ENCODE measurements around the gene MRPL24. TPM values are rescaled to one million over a fixed set of nuclear protein-coding genes. Genes with fewer than 3 reads are reported as not detected.
A peak's percentile ranks its signal among the peaks of the same experiment; 100 is the strongest.

The MRPL24 gene
- total and polyA plus RNA-seq, 9 of the 15 experiments (the other 6 are each of a cell fraction or from before 2014, with no cell fraction given): 74.3 to 267 (median 113) TPM

DNA sequence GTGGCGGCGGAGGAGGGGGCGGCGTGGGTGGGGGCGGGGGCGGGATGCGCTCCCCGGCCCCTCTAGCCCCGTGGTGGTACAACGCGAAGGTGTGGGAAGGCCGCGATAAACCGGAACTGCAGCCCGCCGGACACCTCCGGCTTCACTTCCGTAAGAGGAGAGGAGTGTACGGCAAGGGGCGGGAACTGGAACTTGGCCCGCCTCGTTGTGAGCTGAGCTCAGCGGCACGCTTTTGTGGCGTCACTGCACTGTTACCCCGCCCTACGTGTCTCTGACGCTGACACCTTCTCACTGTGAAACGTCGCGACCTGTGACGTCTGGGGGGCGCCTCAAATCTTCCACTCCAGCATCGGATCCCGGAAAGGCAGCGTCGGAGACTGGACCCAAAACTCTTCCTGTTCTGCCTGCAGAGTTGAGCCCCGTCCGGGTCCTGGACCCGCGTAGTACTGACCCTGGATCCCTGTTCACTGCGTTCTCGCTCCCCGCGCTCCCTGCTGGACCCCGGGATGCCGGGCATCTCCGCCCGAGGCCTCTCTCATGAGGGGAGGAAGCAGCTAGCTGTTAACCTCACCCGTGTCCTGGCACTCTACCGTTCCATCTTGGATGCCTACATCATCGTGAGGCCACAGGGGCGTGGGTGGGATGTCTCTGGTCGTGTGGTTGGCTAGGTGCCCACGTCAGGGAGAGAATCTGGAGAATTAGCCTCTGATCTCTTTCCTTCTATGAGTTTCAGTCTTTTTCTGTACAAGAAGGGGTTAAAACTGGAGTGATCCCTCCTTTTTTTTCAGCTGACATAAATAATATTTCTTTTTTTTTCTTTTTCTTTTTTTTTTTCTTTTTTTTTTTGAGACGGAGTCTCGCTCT is 12.1 kb downstream of the MRPL24 start, which contains the start of gene ISG20L2 (continued):
- TF ChIP-seq, protein P1, sequence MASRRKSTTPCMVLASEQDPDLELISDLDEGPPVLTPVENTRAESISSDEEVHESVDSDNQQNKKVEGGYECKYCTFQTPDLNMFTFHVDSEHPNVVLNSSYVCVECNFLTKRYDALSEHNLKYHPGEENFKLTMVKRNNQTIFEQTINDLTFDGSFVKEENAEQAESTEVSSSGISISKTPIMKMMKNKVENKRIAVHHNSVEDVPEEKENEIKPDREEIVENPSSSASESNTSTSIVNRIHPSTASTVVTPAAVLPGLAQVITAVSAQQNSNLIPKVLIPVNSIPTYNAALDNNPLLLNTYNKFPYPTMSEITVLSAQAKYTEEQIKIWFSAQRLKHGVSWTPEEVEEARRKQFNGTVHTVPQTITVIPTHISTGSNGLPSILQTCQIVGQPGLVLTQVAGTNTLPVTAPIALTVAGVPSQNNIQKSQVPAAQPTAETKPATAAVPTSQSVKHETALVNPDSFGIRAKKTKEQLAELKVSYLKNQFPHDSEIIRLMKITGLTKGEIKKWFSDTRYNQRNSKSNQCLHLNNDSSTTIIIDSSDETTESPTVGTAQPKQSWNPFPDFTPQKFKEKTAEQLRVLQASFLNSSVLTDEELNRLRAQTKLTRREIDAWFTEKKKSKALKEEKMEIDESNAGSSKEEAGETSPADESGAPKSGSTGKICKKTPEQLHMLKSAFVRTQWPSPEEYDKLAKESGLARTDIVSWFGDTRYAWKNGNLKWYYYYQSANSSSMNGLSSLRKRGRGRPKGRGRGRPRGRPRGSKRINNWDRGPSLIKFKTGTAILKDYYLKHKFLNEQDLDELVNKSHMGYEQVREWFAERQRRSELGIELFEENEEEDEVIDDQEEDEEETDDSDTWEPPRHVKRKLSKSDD (conservative IDR thresholded peaks at IDR 0.05; ENCODE audit: low read length): no peak
- TF ChIP-seq TAF15 (IDR thresholded peaks at IDR 0.05; ENCODE audit: low read depth, low read length) (no peak), KHSRP (IDR thresholded peaks at IDR 0.05) (peak; percentile 97), CHD1 (IDR thresholded peaks at IDR 0.05; ENCODE audit: low read length) (peak; percentile 55), SRF (CRISPR knock-in tag; IDR thresholded peaks at IDR 0.05) (peak in 1 of 2 experiments; percentile 78; a peak in 2 of 4 replicates), NR2C1 (IDR thresholded peaks at IDR 0.05) (no peak; the same call in none of the 2 replicates), NR2C1 (tag; IDR thresholded peaks at IDR 0.05) (peak; percentile 18; the same call in 1 of the 2 replicates), CEBPG (CRISPR knock-in tag; IDR thresholded peaks at IDR 0.05) (no peak), CEBPG (tag; conservative IDR thresholded peaks at IDR 0.05 in 1 of 2, IDR thresholded peaks at IDR 0.05 in 1 of 2) (no peak), SAFB2 (IDR thresholded peaks at IDR 0.05; ENCODE audit: borderline replicate concordance, low read depth, low read length, severe bottlenecking) (no peak), PHF21A (IDR thresholded peaks at IDR 0.05; ENCODE audit: borderline replicate concordance, low read depth) (no peak), TRIM24 (IDR thresholded peaks at IDR 0.05) (no peak), MYBL2 (IDR thresholded peaks at IDR 0.05; ENCODE audit: low read depth) (no peak), MYBL2 (CRISPR knock-in tag; IDR thresholded peaks at IDR 0.05; ENCODE audit: borderline replicate concordance) (no peak), ZKSCAN1 (IDR thresholded peaks at IDR 0.05; ENCODE audit: low read depth, low read length) (0 out of 2 replicates have a peak, but pooled peaks have one; percentile 29), RBM39 (optimal IDR thresholded peaks at IDR 0.05; ENCODE audit: low read depth, low read length) (no peak), MCM7 (IDR thresholded peaks at IDR 0.05) (no peak), NEUROD1 (IDR thresholded peaks at IDR 0.05; ENCODE audit: borderline replicate concordance, low read depth, low read length, partially characterized antibody) (peak; percentile 37), CBX5 (IDR thresholded peaks at IDR 0.05; ENCODE audit: borderline replicate concordance, low read depth) (no peak), HNRNPUL1 (IDR thresholded peaks at IDR 0.05; ENCODE audit: low read length) (no peak), FOXK1 (CRISPR knock-in tag; IDR thresholded peaks at IDR 0.05; ENCODE audit: borderline replicate concordance) (no peak), ZNF354B (CRISPR knock-in tag; IDR thresholded peaks at IDR 0.05) (no peak), HEY1 (CRISPR knock-in tag; IDR thresholded peaks at IDR 0.05; ENCODE audit: borderline replicate concordance) (no peak)
- TF ChIP-seq, protein P2, sequence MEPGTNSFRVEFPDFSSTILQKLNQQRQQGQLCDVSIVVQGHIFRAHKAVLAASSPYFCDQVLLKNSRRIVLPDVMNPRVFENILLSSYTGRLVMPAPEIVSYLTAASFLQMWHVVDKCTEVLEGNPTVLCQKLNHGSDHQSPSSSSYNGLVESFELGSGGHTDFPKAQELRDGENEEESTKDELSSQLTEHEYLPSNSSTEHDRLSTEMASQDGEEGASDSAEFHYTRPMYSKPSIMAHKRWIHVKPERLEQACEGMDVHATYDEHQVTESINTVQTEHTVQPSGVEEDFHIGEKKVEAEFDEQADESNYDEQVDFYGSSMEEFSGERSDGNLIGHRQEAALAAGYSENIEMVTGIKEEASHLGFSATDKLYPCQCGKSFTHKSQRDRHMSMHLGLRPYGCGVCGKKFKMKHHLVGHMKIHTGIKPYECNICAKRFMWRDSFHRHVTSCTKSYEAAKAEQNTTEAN (CRISPR knock-in tag; IDR thresholded peaks at IDR 0.05): peak; percentile 26; the same call in 1 of the 2 replicates
- TF ChIP-seq, protein P3, sequence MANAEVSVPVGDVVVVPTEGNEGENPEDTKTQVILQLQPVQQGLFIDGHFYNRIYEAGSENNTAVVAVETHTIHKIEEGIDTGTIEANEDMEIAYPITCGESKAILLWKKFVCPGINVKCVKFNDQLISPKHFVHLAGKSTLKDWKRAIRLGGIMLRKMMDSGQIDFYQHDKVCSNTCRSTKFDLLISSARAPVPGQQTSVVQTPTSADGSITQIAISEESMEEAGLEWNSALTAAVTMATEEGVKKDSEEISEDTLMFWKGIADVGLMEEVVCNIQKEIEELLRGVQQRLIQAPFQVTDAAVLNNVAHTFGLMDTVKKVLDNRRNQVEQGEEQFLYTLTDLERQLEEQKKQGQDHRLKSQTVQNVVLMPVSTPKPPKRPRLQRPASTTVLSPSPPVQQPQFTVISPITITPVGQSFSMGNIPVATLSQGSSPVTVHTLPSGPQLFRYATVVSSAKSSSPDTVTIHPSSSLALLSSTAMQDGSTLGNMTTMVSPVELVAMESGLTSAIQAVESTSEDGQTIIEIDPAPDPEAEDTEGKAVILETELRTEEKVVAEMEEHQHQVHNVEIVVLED (CRISPR knock-in tag; IDR thresholded peaks at IDR 0.05): peak; percentile 92
